CD14-positive monocyte (primary cell): ENCODE measurements around the gene ST3GAL2. TPM values are rescaled to one million over a fixed set of nuclear protein-coding genes. Genes with fewer than 3 reads are reported as not detected.

ENCODE experiments used
- DNase-seq, 3 donors: peaks; one replicate each; pipeline ENCODE4 v3.0.0-alpha.2; 2011 to 2022
- H2AFZ ChIP-seq: 2 replicates; pipeline ENCODE4 v1.6.0; 2012; ENCODE audit warnings: mild to moderate bottlenecking, low read depth, low read length, inconsistent platforms; ENCODE audit not compliant: insufficient read depth, poor library complexity, severe bottlenecking
- H3K27ac ChIP-seq, 2 donors: 1 replicate in 1 of 2; 2 replicates in 1 of 2; pipeline ENCODE4 v1.5.1; 2012 to 2013; ENCODE audit warnings: low read length in 2 of 2, control low read depth in 1 of 2, inconsistent platforms in 1 of 2, low read depth in 1 of 2, mild to moderate bottlenecking in 1 of 2
- H3K27me3 ChIP-seq, 2 donors: one replicate each; pipeline versions ENCODE4 v1.6.0 to v1.6.1; 2011 to 2013; ENCODE audit warnings: low read length in 2 of 2; ENCODE audit not compliant: control insufficient read depth in 2 of 2, insufficient read depth in 2 of 2
- H3K36me3 ChIP-seq, 2 donors: replicated peaks in 1 of 2; 1 replicate in 1 of 2; 2 replicates in 1 of 2; pipeline versions ENCODE4 v1.5.1 to v1.6.1; 2012 to 2013; ENCODE audit warnings: low read length in 2 of 2, control low read depth in 1 of 2, inconsistent platforms in 1 of 2, mild to moderate bottlenecking in 1 of 2; ENCODE audit not compliant: insufficient read depth in 2 of 2, control insufficient read depth in 1 of 2
- H3K4me1 ChIP-seq, 2 donors: 1 replicate in 1 of 2; 2 replicates in 1 of 2; pipeline versions ENCODE4 v1.5.1 to v1.6.1; 2012 to 2013; ENCODE audit warnings: low read length in 2 of 2, control low read depth in 1 of 2, inconsistent platforms in 1 of 2, mild to moderate bottlenecking in 1 of 2, moderate library complexity in 1 of 2; ENCODE audit not compliant: insufficient read depth in 2 of 2, control insufficient read depth in 1 of 2
- H3K4me2 ChIP-seq: replicated peaks from 2 replicates; pipeline ENCODE3; 2012; ENCODE audit warnings: low read length, moderate library complexity, mild to moderate bottlenecking; ENCODE audit not compliant: poor library complexity, severe bottlenecking; ENCODE audit errors: extremely low read depth
- H3K4me3 ChIP-seq, 3 experiments: fragments of 200-600 bp in 1 of 3; sonication (generic) in 1 of 3; replicated peaks in 1 of 3; 1 replicate in 2 of 3; 2 replicates in 1 of 3; pipeline ENCODE4 v1.5.1; 2011 to 2013; ENCODE audit warnings: low read length in 3 of 3, mild to moderate bottlenecking in 3 of 3, control low read depth in 2 of 3, low read depth in 2 of 3, inconsistent platforms in 1 of 3, moderate library complexity in 1 of 3
- H3K79me2 ChIP-seq: 2 replicates; pipeline ENCODE4 v1.6.0; 2012; ENCODE audit warnings: mild to moderate bottlenecking, control low read depth, inconsistent platforms, low read length, moderate library complexity; ENCODE audit not compliant: insufficient read depth
- H3K9ac ChIP-seq: 2 replicates; pipeline ENCODE4 v1.6.0; 2017; ENCODE audit warnings: low read length, mild to moderate bottlenecking; ENCODE audit not compliant: insufficient read depth, poor library complexity, severe bottlenecking
- H3K9me3 ChIP-seq, 2 donors: replicated peaks in 1 of 2; 1 replicate in 1 of 2; 2 replicates in 1 of 2; pipeline versions ENCODE4 v1.5.1 to v1.6.1; 2012 to 2013; ENCODE audit warnings: low read length in 2 of 2, control low read depth in 1 of 2; ENCODE audit not compliant: control insufficient read depth in 1 of 2, insufficient read depth in 1 of 2
- H4K20me1 ChIP-seq: 2 replicates; pipeline ENCODE4 v1.6.0; 2012; ENCODE audit warnings: mild to moderate bottlenecking, low read length, control low read depth, moderate library complexity; ENCODE audit not compliant: insufficient read depth
- H3K27ac Mint-ChIP-seq, 7 donors: one replicate each; pipeline ENCODE4 v1.8.0; 2020; ENCODE audit warnings: mild to moderate bottlenecking in 7 of 7, mixed read lengths in 7 of 7, moderate library complexity in 6 of 7, inconsistent platforms in 2 of 7
- H3K27me3 Mint-ChIP-seq, 3 donors: one replicate each; pipeline ENCODE4 v1.8.0; 2021 to 2022; ENCODE audit warnings: low read depth in 3 of 3, mild to moderate bottlenecking in 3 of 3, mixed read lengths in 3 of 3, moderate library complexity in 3 of 3, inconsistent platforms in 1 of 3
- H3K36me3 Mint-ChIP-seq, 2 donors: one replicate each; pipeline ENCODE4 v1.8.0; 2020; ENCODE audit warnings: mixed read lengths in 2 of 2, inconsistent platforms in 1 of 2, mild to moderate bottlenecking in 1 of 2
- H3K4me1 Mint-ChIP-seq: one replicate; pipeline ENCODE4 v1.8.0; 2020; ENCODE audit warnings: mild to moderate bottlenecking, mixed read lengths
- H3K4me3 Mint-ChIP-seq, 2 donors: one replicate each; pipeline ENCODE4 v1.8.0; 2020; ENCODE audit warnings: mild to moderate bottlenecking in 2 of 2, mixed read lengths in 2 of 2, moderate library complexity in 1 of 2
- H3K9me3 Mint-ChIP-seq, 7 donors: one replicate each; pipeline ENCODE4 v1.8.0; 2020 to 2022; ENCODE audit warnings: mixed read lengths in 7 of 7, mild to moderate bottlenecking in 6 of 7, moderate library complexity in 6 of 7, inconsistent platforms in 2 of 7
- CTCF ChIP-seq: fragments of 200-600 bp; IDR thresholded peaks from one replicate; pipeline ENCODE4 v1.8.0; 2022; ENCODE audit warnings: antibody characterized with exemption, mild to moderate bottlenecking
- WGBS: methylation state at CpG from one replicate; pipeline ENCODE4 v1.1.5; 2013; ENCODE audit warnings: missing lambda C conversion rate; ENCODE audit not compliant: insufficient coverage; 5-methylcytosine and 5-hydroxymethylcytosine counted together
- intact Hi-C, 2 donors: fragments of 100-400 bp; cut with micrococcal nuclease; formaldehyde crosslinking; loops; one replicate each; pipeline versions ENCODE4 v1.15.0 to v1.15.1; 2023
- polyA plus RNA-seq, 3 donors: library from polyadenylated mRNA; depleted of rRNA in 1 of 3; unstranded in 2 of 3; stranded (reverse) in 1 of 3; fragments of 300-500 nt in 2 of 3; fragments of >200 nt in 1 of 3; fragmentation: Illumina TruSeq in 2 of 3; gene quantifications; 1 replicate in 2 of 3; 2 replicates in 1 of 3; pipeline ENCODE4 v1.2.3, GENCODE V29; 2012 to 2021

ST3GAL2 gene
- polyA plus RNA-seq, 3 donors, result 13.5 to 20.0 (median 18.4) TPM

- H3K4me1 ChIP-seq, result peaks cover 26 to 49% of the 10 kb centered on the region in 2 donors
- no peaks in the 10 kb centered on the region for H3K9me3 ChIP-seq
- no peak overlapping the region for H3K4me3 Mint-ChIP-seq
- no peaks in the 10 kb centered on the region for H3K9me3 Mint-ChIP-seq
- no peak overlapping the region for H2AFZ ChIP-seq
- H4K20me1 ChIP-seq, result peaks cover 48% of the 10 kb centered on the region
- H3K9ac ChIP-seq, result no peak overlapping the region
- peaks cover 43% of the 10 kb centered on the region for H3K79me2 ChIP-seq
- DNase-seq, result no peak
- intact Hi-C loops, result no loop called here
- peaks cover 25 to 48% of the 10 kb centered on the region in 2 donors for H3K36me3 Mint-ChIP-seq
- no peak overlapping the region for H3K27ac ChIP-seq
- peak overlapping the region in 2 of 7 donors; percentile 40 to 78 for H3K27ac Mint-ChIP-seq
- peaks cover 0 to 4% (median 0%) of the 10 kb centered on the region in 3 donors for H3K27me3 Mint-ChIP-seq
- peaks cover 0 to 3% of the 10 kb centered on the region in 2 donors for H3K36me3 ChIP-seq
- no CpG with 5 or more reads among the region's 5 CpGs for WGBS
- no peak for TF ChIP-seq CTCF
- H3K4me1 Mint-ChIP-seq, result peaks cover 44% of the 10 kb centered on the region
- H3K4me2 ChIP-seq, result no peak overlapping the region
- no peak overlapping the region for H3K4me3 ChIP-seq
- no peaks in the 10 kb centered on the region for H3K27me3 ChIP-seq
Observed at GRCh38 chr16:70418993-70419318, 19.9 kb downstream of the ST3GAL2 start.

- Histone ChIP-seq H3K9me3 (no peaks in the 10 kb centered on the region), H3K36me3 (peaks cover 0 to 3% of the 10 kb centered on the region in 2 donors), H3K27ac (no peak overlapping the region), H3K4me3 (no peak overlapping the region), H4K20me1 (peaks cover 51% of the 10 kb centered on the region), H3K27me3 (no peaks in the 10 kb centered on the region), H2AFZ (no peak overlapping the region), H3K4me2 (no peak overlapping the region), H3K79me2 (peaks cover 43% of the 10 kb centered on the region), H3K9ac (no peak overlapping the region), H3K4me1 (peaks cover 23 to 44% of the 10 kb centered on the region in 2 donors)
- no peaks in the 10 kb centered on the region for H3K9me3 Mint-ChIP-seq
- H3K4me1 Mint-ChIP-seq, result peaks cover 42% of the 10 kb centered on the region
- peak overlapping the region in 2 of 7 donors; percentile 13 to 17 for H3K27ac Mint-ChIP-seq
- TF ChIP-seq CTCF, result no peak
- intact Hi-C loops, result no loop called here
- peaks cover 0 to 4% (median 0%) of the 10 kb centered on the region in 3 donors for H3K27me3 Mint-ChIP-seq
- peaks cover 25 to 48% of the 10 kb centered on the region in 2 donors for H3K36me3 Mint-ChIP-seq
- DNase-seq, result no peak
- 54% methylated on average over 5 of the region's 13 CpGs for WGBS
- no peak overlapping the region for H3K4me3 Mint-ChIP-seq
Observed at GRCh38 chr16:70418274-70418992, 20.5 kb downstream of the ST3GAL2 start.
